CD4-positive, alpha-beta memory T cell (primary cell): ENCODE results near the gene HDAC7. TPM values are rescaled to one million over a fixed set of nuclear protein-coding genes. Genes with fewer than 3 reads are reported as not detected.

ENCODE experiments used
- CTCF ChIA-PET: fragments of 350-600 bp; sonication (Branson Sonifier 250); formaldehyde crosslinking; loops from one replicate; lab custom pipeline; 2021; ENCODE audit warnings: inconsistent platforms; ENCODE audit not compliant: partially characterized antibody; lab: Charles Lee
- POLR2A ChIA-PET: fragments of 350-600 bp; sonication (Branson Sonifier 250); formaldehyde crosslinking; loops from one replicate; lab custom pipeline; 2021; ENCODE audit not compliant: partially characterized antibody; lab: Charles Lee
- DNase-seq, 5 donors: peaks; one replicate each; pipeline versions ENCODE4 v3.0.0 to v3.0.0-alpha.2; 2020 to 2022; ENCODE audit warnings: mixed read lengths in 1 of 5
- H3K27ac ChIP-seq: one replicate; pipeline ENCODE4 v1.7.0; 2013; ENCODE audit warnings: low read depth, low read length
- H3K27me3 ChIP-seq: 2 replicates; pipeline ENCODE4 v1.7.0; 2013; ENCODE audit warnings: mild to moderate bottlenecking, low read length, moderate library complexity; ENCODE audit not compliant: insufficient read depth
- H3K36me3 ChIP-seq: 2 replicates; pipeline ENCODE4 v1.7.0; 2013; ENCODE audit warnings: mild to moderate bottlenecking, low read length, moderate library complexity; ENCODE audit not compliant: insufficient read depth
- H3K4me1 ChIP-seq: 2 replicates; pipeline ENCODE4 v1.7.0; 2013; ENCODE audit warnings: mild to moderate bottlenecking, low read length, moderate library complexity; ENCODE audit not compliant: insufficient read depth
- H3K4me3 ChIP-seq, 2 donors: one replicate each; pipeline ENCODE4 v1.7.0; 2013; ENCODE audit warnings: low read length in 2 of 2, mild to moderate bottlenecking in 1 of 2
- H3K9me3 ChIP-seq, 2 donors: one replicate each; pipeline ENCODE4 v1.7.0; 2013; ENCODE audit warnings: low read length in 2 of 2, control low read depth in 1 of 2; ENCODE audit not compliant: control insufficient read depth in 1 of 2
- H3K27ac Mint-ChIP-seq, 7 donors: one replicate each; pipeline ENCODE4 v1.8.0; 2020 to 2021; ENCODE audit warnings: mixed read lengths in 7 of 7, mild to moderate bottlenecking in 6 of 7, inconsistent platforms in 3 of 7, moderate library complexity in 3 of 7
- H3K27me3 Mint-ChIP-seq, 2 donors: one replicate each; pipeline ENCODE4 v1.8.0; 2020 to 2021; ENCODE audit warnings: mixed read lengths in 2 of 2
- H3K36me3 Mint-ChIP-seq, 2 donors: one replicate each; pipeline ENCODE4 v1.8.0; 2020 to 2021; ENCODE audit warnings: mixed read lengths in 2 of 2, inconsistent platforms in 1 of 2, mild to moderate bottlenecking in 1 of 2
- H3K4me1 Mint-ChIP-seq, 4 donors: one replicate each; pipeline ENCODE4 v1.8.0; 2020 to 2021; ENCODE audit warnings: mixed read lengths in 4 of 4, mild to moderate bottlenecking in 1 of 4
- H3K4me3 Mint-ChIP-seq, 8 donors: one replicate each; pipeline ENCODE4 v1.8.0; 2020 to 2021; ENCODE audit warnings: mixed read lengths in 8 of 8, mild to moderate bottlenecking in 7 of 8, moderate library complexity in 6 of 8, inconsistent platforms in 3 of 8
- H3K9me3 Mint-ChIP-seq, 8 donors: one replicate each; pipeline ENCODE4 v1.8.0; 2020 to 2021; ENCODE audit warnings: mixed read lengths in 8 of 8, mild to moderate bottlenecking in 5 of 8, inconsistent platforms in 3 of 8, moderate library complexity in 1 of 8
- intact Hi-C: fragments of 100-400 bp; cut with micrococcal nuclease; formaldehyde crosslinking; loops from one replicate; pipeline ENCODE4 v1.15.1; 2023
- polyA plus RNA-seq, 2 donors: library from polyadenylated mRNA; unstranded; fragments of 300-500 nt; fragmentation: Illumina TruSeq; gene quantifications; one replicate each; pipeline ENCODE4 v1.2.3, GENCODE V29; 2021
- total RNA-seq, 2 experiments: library from RNA; stranded (reverse); gene quantifications; one replicate each; pipeline ENCODE4 v1.2.3, GENCODE V29; 2021

Gene HDAC7
- total and polyA plus RNA-seq, 4 experiments from 2014 or later: 7.9 to 142 (median 83.1) TPM

GRCh38 chr12:47740606-47741339, 78.9 kb downstream of the HDAC7 start:
- no peaks in the 10 kb centered on the region for H3K9me3 Mint-ChIP-seq
- no peak for DNase-seq
- peak overlapping the region in 6 of 8 donors; percentile 9 to 67 (median 60) for H3K4me3 Mint-ChIP-seq

GRCh38 chr12:47739979-47740378, 79.7 kb downstream of the HDAC7 start:
- Mint-ChIP-seq H3K4me1 (peaks cover 19 to 56% (median 40%) of the 10 kb centered on the region in 4 donors), H3K4me3 (peak overlapping the region in 4 of 8 donors; percentile 18 to 60 (median 52))
- intact Hi-C loops: no loop called here

More at GRCh38 chr12:47740606-47741339, 78.9 kb downstream of the HDAC7 start:
- POLR2A ChIA-PET: interaction anchor here (0.6 to 4.7 kb wide), 14 partner anchors 15 to 143 kb away, joined by 3 to 29 read pairs (median 4); partner anchors contain the start of gene RPAP3
- Histone ChIP-seq H3K36me3 (no peaks in the 10 kb centered on the region), H3K4me3 (no peak overlapping the region), H3K4me1 (peaks cover 29% of the 10 kb centered on the region), H3K27me3 (no peaks in the 10 kb centered on the region), H3K9me3 (no peaks in the 10 kb centered on the region), H3K27ac (no peak overlapping the region)
- CTCF ChIA-PET: interaction anchor here (0.8 to 13.8 kb wide), 23 partner anchors 9 to 708 kb away, joined by 3 to 671 read pairs (median 17); partner anchors contain the start of genes AMIGO2, ENDOU, HDAC7 and PCED1B
- intact Hi-C loops: no loop called here
- peak overlapping the region in 6 of 7 donors; percentile 54 to 91 (median 78) for H3K27ac Mint-ChIP-seq
- H3K36me3 Mint-ChIP-seq: no peaks in the 10 kb centered on the region
- H3K27me3 Mint-ChIP-seq: peaks cover 0 to 2% of the 10 kb centered on the region in 2 donors
- H3K4me1 Mint-ChIP-seq: peaks cover 19 to 56% (median 41%) of the 10 kb centered on the region in 4 donors

GRCh38 chr12:47739297-47739696, 80.4 kb downstream of the HDAC7 start:
- H3K36me3 Mint-ChIP-seq: no peaks in the 10 kb centered on the region
- intact Hi-C loops: no loop called here
- no peak for DNase-seq
- Histone ChIP-seq H3K9me3 (no peaks in the 10 kb centered on the region), H3K36me3 (no peaks in the 10 kb centered on the region), H3K4me1 (peaks cover 29% of the 10 kb centered on the region), H3K27ac (no peak overlapping the region), H3K27me3 (no peaks in the 10 kb centered on the region), H3K4me3 (no peak overlapping the region)
- ChIA-PET CTCF (interaction anchor here (0.7 to 13.8 kb wide), 4 partner anchors 23 to 390 kb away, joined by 3 to 671 read pairs (median 329); partner anchors contain the start of gene SLC48A1), POLR2A (interaction anchor here (0.7 kb wide), 1 partner anchor 19 kb away, joined by 3 read pairs; the partner anchor contains the start of gene RAPGEF3)
- peak overlapping the region in 4 of 7 donors; percentile 18 to 46 (median 36) for H3K27ac Mint-ChIP-seq
- no peaks in the 10 kb centered on the region for H3K9me3 Mint-ChIP-seq
- peaks cover 19 to 56% (median 37%) of the 10 kb centered on the region in 4 donors for H3K4me1 Mint-ChIP-seq
- no peaks in the 10 kb centered on the region for H3K27me3 Mint-ChIP-seq
- H3K4me3 Mint-ChIP-seq: peak overlapping the region in 1 of 8 donors; percentile 46

More at GRCh38 chr12:47739979-47740378, 79.7 kb downstream of the HDAC7 start:
- H3K36me3 Mint-ChIP-seq: no peaks in the 10 kb centered on the region
- no peaks in the 10 kb centered on the region for H3K9me3 Mint-ChIP-seq
- Histone ChIP-seq H3K4me3 (no peak overlapping the region), H3K27ac (no peak overlapping the region), H3K9me3 (no peaks in the 10 kb centered on the region), H3K4me1 (peaks cover 29% of the 10 kb centered on the region), H3K36me3 (no peaks in the 10 kb centered on the region), H3K27me3 (no peaks in the 10 kb centered on the region)
- peak overlapping the region in 1 of 7 donors; percentile 18 for H3K27ac Mint-ChIP-seq
- DNase-seq: no peak
- POLR2A ChIA-PET: interaction anchor here (0.6 to 4.7 kb wide), 6 partner anchors 19 to 99 kb away, joined by 3 to 29 read pairs (median 12); partner anchors contain the start of gene RAPGEF3
- peaks cover 0 to 1% of the 10 kb centered on the region in 2 donors for H3K27me3 Mint-ChIP-seq
- CTCF ChIA-PET: interaction anchor here (0.8 to 13.8 kb wide), 8 partner anchors 10 to 707 kb away, joined by 3 to 671 read pairs (median 93); partner anchors contain the start of genes HDAC7, RAPGEF3 and SLC48A1

GRCh38 chr12:47737936-47738594, 81.6 kb downstream of the HDAC7 start:
- H3K9me3 ChIP-seq: no peaks in the 10 kb centered on the region
- H3K27ac Mint-ChIP-seq: no peak overlapping the region
- POLR2A ChIA-PET: no interaction called here
- H3K36me3 Mint-ChIP-seq: no peaks in the 10 kb centered on the region
- H3K36me3 ChIP-seq: no peaks in the 10 kb centered on the region
- H3K4me3 ChIP-seq: no peak overlapping the region
- H3K27me3 ChIP-seq: no peaks in the 10 kb centered on the region
- H3K27ac ChIP-seq: no peak overlapping the region
- no peaks in the 10 kb centered on the region for H3K9me3 Mint-ChIP-seq
- no peak for DNase-seq
- peaks cover 29% of the 10 kb centered on the region for H3K4me1 ChIP-seq
- intact Hi-C loops: no loop called here
- no peak overlapping the region for H3K4me3 Mint-ChIP-seq
- peaks cover 12 to 46% (median 31%) of the 10 kb centered on the region in 4 donors for H3K4me1 Mint-ChIP-seq
- no peaks in the 10 kb centered on the region for H3K27me3 Mint-ChIP-seq
- CTCF ChIA-PET: interaction anchor here (1.4 to 13.8 kb wide), 4 partner anchors 13 to 97 kb away, joined by 3 to 671 read pairs (median 272); partner anchors contain the start of genes ENDOU and SLC48A1

- Histone ChIP-seq H3K9me3 (no peaks in the 10 kb centered on the region), H3K27ac (no peak overlapping the region), H3K4me3 (no peak overlapping the region), H3K4me1 (peaks cover 22% of the 10 kb centered on the region), H3K27me3 (no peaks in the 10 kb centered on the region), H3K36me3 (no peaks in the 10 kb centered on the region)
- Mint-ChIP-seq H3K4me3 (no peak overlapping the region), H3K27ac (no peak overlapping the region), H3K9me3 (no peaks in the 10 kb centered on the region), H3K36me3 (no peaks in the 10 kb centered on the region), H3K27me3 (no peaks in the 10 kb centered on the region), H3K4me1 (peaks cover 9 to 36% (median 24%) of the 10 kb centered on the region in 4 donors)
- intact Hi-C loops: no loop called here
- DNase-seq: no peak
- CTCF ChIA-PET: interaction anchor here (1.4 to 13.8 kb wide), 7 partner anchors 12 to 98 kb away, joined by 3 to 671 read pairs (median 6); partner anchors contain the start of genes ENDOU and SLC48A1
- POLR2A ChIA-PET: interaction anchor here (1.2 kb wide), 1 partner anchor 13 kb away, joined by 3 read pairs; no protein-coding TSS in a partner anchor
Measured at GRCh38 chr12:47736877-47737676, 82.6 kb downstream of the HDAC7 start.

- no peak overlapping the region for H3K4me3 Mint-ChIP-seq
- Histone ChIP-seq H3K9me3 (no peaks in the 10 kb centered on the region), H3K36me3 (no peaks in the 10 kb centered on the region), H3K4me1 (peaks cover 14% of the 10 kb centered on the region), H3K4me3 (no peak overlapping the region), H3K27me3 (no peaks in the 10 kb centered on the region), H3K27ac (no peak overlapping the region)
- H3K27ac Mint-ChIP-seq: peak overlapping the region in 1 of 7 donors; percentile 68
- no peak for DNase-seq
- peaks cover 3 to 27% (median 16%) of the 10 kb centered on the region in 4 donors for H3K4me1 Mint-ChIP-seq
- ChIA-PET POLR2A (interaction anchor here (1.2 kb wide), 1 partner anchor 12 kb away, joined by 3 read pairs; no protein-coding TSS in a partner anchor), CTCF (interaction anchor here (1.5 to 13.8 kb wide), 6 partner anchors 18 to 99 kb away, joined by 3 to 671 read pairs (median 9); partner anchors contain the start of gene SLC48A1)
- no peaks in the 10 kb centered on the region for H3K9me3 Mint-ChIP-seq
- intact Hi-C loops: no loop called here
- H3K36me3 Mint-ChIP-seq: no peaks in the 10 kb centered on the region
- no peaks in the 10 kb centered on the region for H3K27me3 Mint-ChIP-seq
Measured at GRCh38 chr12:47736216-47736615, 83.5 kb downstream of the HDAC7 start.
